Articular chondrocyte of knee joint (primary cell): ENCODE data around the gene CCDC180. TPM values are rescaled to one million over a fixed set of nuclear protein-coding genes. Genes with fewer than 3 reads are reported as not detected.

ENCODE experiments used
- small RNA-seq: library from RNA; depleted of rRNA; stranded (forward); fragments of <200 nt; gene quantifications from one replicate; pipeline ENCODE3, GENCODE V24; 2012
- total RNA-seq: library from RNA; depleted of rRNA; stranded (reverse); fragments of >200 nt; gene quantifications from 2 replicates; pipeline ENCODE4 v1.2.3, GENCODE V29; 2012

CCDC180 gene
- total RNA-seq, result 4.0 and 8.6 TPM in 2 replicates

GRCh38 chr9:97307500-97308163 lies at the start of gene CCDC180:
TSS of gene CCDC180 (plus strand) at chr9:97307659. CDS start at chr9:97308064, 405 bp downstream.

Small RNA genes lying within 50 kb of the gene (small RNA-seq; reads per million reads assigned to genes)
- not detected for gene AL512590.2
- gene CCDC180, result not detected

Other genes starting within 250 kb of the CCDC180 start
- gene TDRD7, start 104.4 kb downstream of the CCDC180 start, total RNA-seq, result 10.8 and 14.4 TPM in 2 replicates
- gene TMOD1, start 194.0 kb downstream of the CCDC180 start, total RNA-seq, result 0.65 and 1.0 TPM in 2 replicates